ENCODE results near the gene PCSK2.

DNA sequence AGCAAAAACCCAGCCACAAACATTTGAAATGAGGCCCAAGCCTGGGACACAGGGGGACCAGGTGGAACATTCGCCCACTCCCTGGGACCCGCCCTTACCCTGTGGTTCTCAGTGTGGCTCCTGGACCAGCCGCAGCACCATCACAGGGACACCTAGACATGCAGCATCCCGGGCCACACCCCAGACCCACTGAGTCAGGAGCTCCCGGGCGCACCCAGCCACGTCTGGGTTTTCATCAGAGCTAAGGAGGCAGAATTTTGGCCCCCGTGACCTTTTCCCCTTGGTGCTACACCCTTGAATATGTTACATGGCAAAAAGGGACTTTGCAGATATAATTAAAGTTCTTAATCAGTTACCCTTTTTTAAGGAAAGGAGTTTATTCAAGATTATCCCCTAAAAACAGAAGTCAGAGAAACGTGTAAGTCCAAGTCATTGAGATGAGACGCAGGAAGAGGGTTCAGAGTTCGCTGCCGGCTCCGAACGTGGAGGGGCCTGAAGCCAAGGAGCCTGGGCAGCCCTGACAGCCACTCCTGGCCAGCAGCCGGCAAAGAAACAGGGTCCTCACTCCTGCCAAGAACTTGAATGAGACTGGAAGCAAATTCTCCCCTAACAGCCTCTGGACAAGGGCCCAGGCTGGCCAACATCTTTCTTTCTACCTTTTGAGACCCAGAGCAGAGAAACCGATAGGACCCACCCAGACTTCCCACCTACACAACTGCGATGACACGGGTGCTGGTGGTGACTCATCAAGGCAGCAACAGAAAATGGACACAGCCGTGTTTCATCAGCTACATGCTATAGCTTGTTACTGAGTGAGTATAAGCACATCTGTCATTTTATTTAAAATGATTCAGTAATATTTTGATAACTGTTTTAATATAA is 279.0 kb downstream of the PCSK2 start:
- TF ChIP-seq, protein P1, sequence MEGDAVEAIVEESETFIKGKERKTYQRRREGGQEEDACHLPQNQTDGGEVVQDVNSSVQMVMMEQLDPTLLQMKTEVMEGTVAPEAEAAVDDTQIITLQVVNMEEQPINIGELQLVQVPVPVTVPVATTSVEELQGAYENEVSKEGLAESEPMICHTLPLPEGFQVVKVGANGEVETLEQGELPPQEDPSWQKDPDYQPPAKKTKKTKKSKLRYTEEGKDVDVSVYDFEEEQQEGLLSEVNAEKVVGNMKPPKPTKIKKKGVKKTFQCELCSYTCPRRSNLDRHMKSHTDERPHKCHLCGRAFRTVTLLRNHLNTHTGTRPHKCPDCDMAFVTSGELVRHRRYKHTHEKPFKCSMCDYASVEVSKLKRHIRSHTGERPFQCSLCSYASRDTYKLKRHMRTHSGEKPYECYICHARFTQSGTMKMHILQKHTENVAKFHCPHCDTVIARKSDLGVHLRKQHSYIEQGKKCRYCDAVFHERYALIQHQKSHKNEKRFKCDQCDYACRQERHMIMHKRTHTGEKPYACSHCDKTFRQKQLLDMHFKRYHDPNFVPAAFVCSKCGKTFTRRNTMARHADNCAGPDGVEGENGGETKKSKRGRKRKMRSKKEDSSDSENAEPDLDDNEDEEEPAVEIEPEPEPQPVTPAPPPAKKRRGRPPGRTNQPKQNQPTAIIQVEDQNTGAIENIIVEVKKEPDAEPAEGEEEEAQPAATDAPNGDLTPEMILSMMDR (IDR thresholded peaks at IDR 0.05): no peak
- no peak for TF ChIP-seq POLR2A (IDR thresholded peaks at IDR 0.05)

Measured in transverse colon (tissue), 3 donors.